TTC549 (cell line): ENCODE data around the gene FXN.
"Not testable (repeated sequence)": the region's sequence is repeated elsewhere in the genome, so short reads cannot be mapped to it uniquely, and the experiment has no call there.

Experiments used
- FAIRE-seq: peaks from 2 replicates; lab custom pipeline; 2012; peaks lifted over from hg19 to GRCh38; lab: Jason Lieb, UNC

FXN gene

GRCh38 chr9:69035438-69036308, at the start of gene FXN:
TSS of gene FXN (plus strand) at chr9:69035752. CDS start at chr9:69035783, 31 bp downstream.
- no peak for FAIRE-seq

- FAIRE-seq, result not testable (repeated sequence)
Observed at GRCh38 chr9:68986949-68987348, 48.6 kb upstream of the FXN start.

- FAIRE-seq, result no peak
Observed at GRCh38 chr9:68991457-68991856, 44.1 kb upstream of the FXN start.

GRCh38 chr9:68995776-68996175, 39.8 kb upstream of the FXN start:
- FAIRE-seq, result no peak

- FAIRE-seq, result no peak
Observed at GRCh38 chr9:68996462-68996861, 39.1 kb upstream of the FXN start.

- FAIRE-seq, result no peak
Observed at GRCh38 chr9:68997666-68998065, 37.9 kb upstream of the FXN start.

GRCh38 chr9:68998385-68998784, 37.2 kb upstream of the FXN start:
- no peak for FAIRE-seq

GRCh38 chr9:68998812-68999211, 36.7 kb upstream of the FXN start:
- no peak for FAIRE-seq

GRCh38 chr9:68999393-69000105, 36.0 kb upstream of the FXN start:
- FAIRE-seq, result no peak

- no peak for FAIRE-seq
Observed at GRCh38 chr9:69001921-69002320, 33.6 kb upstream of the FXN start.

- no peak for FAIRE-seq
Observed at GRCh38 chr9:69003051-69003450, 32.5 kb upstream of the FXN start.

- FAIRE-seq, result no peak
Observed at GRCh38 chr9:69004836-69005235, 30.7 kb upstream of the FXN start.

- no peak for FAIRE-seq
Observed at GRCh38 chr9:69009708-69010107, 25.8 kb upstream of the FXN start.

- FAIRE-seq, result no peak
Observed at GRCh38 chr9:69012696-69013381, 22.7 kb upstream of the FXN start.

- no peak for FAIRE-seq
Observed at GRCh38 chr9:69013382-69013727, 22.2 kb upstream of the FXN start.

GRCh38 chr9:69014013-69014412, 21.5 kb upstream of the FXN start, which contains the start of gene PRKACG:
TSS of gene PRKACG (minus strand) at chr9:69014113. CDS start at chr9:69014092, 21 bp downstream.
- FAIRE-seq, result no peak

- FAIRE-seq, result no peak
Observed at GRCh38 chr9:69016191-69017096, 19.1 kb upstream of the FXN start.

- no peak for FAIRE-seq
Observed at GRCh38 chr9:69018737-69019136, 16.8 kb upstream of the FXN start.

GRCh38 chr9:69019808-69020207, 15.7 kb upstream of the FXN start:
- FAIRE-seq, result no peak

GRCh38 chr9:69020301-69021145, 15.0 kb upstream of the FXN start:
- no peak for FAIRE-seq

- no peak for FAIRE-seq
Observed at GRCh38 chr9:69023650-69024049, 11.9 kb upstream of the FXN start.
